Measurements from ENCODE around the gene PLEKHG1.
A peak's percentile ranks its signal among the peaks of the same experiment; 100 is the strongest.

PLEKHG1 gene

DNA sequence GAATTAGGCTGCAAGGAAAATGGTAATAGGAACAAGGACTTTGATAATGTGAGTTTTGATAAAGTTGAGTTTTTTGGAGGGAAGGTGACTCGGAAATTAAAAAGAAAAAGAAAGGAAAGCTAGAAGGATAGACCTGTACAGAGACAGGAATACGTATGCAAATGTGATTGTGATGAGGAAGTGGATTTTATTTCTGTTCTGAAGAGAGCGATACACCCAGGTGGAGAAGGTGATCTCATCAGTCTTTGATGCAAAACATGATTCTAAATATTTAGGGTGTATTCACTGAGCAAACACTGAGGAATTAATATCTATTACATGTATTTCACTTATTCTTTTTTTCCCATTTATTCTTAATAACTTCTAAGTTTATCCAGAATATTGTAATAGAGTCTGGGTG, 9.2 kb upstream of the PLEKHG1 start:
- no peak for DNase-seq

DNA sequence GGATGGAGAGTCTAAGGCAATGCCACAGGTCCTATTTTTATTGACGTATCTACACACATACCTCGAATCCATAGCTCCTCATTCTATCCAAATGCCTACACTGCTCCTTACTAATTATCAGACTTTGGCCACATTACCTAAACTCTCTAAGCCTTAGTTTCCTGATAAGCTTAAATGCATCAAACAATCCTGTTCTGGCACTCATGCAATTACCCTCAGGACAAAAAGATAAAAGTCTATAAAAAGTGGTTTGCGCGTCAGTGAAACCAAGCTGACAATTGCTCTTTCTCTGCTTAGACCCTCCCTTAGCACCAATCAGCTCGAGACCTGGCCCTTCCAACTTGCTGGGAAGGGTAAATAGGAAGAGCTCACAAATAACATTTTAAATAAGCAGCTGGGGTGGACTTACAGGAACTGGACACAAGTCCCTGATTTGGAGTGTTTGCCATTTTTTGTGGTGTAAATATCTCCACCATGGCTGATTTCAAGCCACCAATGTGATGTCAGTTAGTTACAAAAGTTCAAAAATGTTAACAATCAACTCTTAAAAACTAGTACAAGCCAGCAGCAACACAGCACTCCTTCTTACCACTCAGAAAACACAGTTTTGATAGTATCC, 7.2 kb upstream of the PLEKHG1 start:
- DNase-seq = no peak

DNA sequence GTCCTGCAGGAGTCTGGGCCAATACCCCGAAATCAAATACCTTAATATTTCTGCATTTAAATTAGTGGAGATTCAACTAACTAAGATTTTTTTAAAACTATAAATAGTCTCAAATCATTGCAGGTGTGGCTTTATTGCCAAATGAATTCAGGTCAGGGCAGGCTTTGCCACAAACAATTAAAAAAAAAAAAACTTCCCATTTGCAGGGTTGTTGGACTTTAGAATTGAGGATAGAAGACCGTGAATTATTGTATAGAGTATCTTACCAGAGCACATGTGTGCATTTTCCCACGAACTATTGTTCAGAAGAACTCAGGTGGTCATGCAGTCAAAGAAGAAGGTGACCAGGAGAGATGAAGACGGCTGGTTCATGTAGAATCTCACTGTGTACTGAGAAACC, 6.6 kb upstream of the PLEKHG1 start:
- no peak for DNase-seq

DNA sequence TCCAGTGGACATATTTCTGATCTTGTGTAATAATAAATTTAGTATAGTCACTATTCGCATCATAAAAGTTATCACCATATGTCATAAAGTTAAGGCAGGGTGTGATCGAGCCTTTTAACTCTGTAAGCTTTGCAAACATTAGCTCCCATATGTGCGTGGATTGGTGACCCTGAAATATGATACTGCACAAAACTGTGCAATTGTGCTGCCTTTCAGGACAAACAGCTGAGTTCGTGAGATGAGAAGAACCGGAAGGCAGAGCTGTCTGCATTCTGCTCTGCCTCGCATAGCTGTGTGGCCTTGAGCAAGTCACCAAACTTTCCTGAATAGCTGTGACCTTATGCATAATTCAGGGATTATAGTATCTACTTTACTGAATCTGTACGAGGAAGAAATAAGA, 3.2 kb upstream of the PLEKHG1 start:
- no peak for DNase-seq

DNA sequence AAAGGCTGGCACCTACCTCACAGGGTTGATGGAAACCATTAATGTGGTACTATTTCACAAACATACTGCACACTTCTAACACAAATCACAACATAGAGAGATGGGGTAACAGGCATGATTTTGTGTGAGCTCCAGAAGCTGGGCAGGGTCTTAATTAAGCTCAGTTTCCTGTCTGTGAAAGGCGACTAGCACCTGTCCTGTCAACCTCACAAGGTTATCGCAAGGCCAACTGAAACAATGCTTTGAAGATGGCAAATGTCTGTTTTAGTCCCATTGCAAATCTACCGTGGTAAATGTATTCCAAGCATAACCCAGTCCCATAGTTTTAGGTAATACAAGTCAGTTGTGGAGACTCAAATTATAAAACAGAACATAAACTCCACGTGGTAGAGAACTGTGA, 1.3 kb upstream of the PLEKHG1 start:
- no peak for DNase-seq

DNA sequence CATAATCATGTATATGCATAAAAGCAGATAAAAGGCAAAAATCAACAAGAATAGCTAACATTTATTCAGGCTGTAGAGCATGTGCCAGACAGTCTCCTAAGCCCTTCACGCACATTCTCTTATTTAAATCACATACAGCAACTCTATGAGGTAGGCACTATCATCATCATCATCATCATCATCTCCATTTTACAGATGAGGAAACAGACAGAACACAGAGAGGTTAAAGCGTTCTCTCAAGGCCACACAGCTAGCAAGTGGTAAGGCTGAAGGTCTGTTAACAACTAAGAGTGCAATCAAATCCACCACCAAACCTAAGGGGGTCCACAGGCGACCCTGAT, 857 bp upstream of the PLEKHG1 start:
- DNase-seq = no peak

DNA sequence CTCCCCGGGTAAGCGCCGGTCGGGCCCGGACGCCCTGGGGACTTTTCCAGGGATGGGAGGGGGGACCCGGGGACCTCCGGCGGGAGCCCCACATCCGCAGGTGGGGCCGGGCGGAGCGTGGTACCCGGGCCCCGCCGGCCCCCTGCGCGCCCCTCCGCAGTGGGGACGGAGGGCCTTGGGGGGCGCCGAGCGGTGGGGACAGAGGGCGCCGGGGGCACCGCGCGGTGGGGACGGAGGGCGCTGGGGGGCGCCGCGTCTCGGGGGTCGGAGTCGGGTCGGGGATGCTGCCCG, 270 bp downstream of the PLEKHG1 start:
- no peak for DNase-seq

DNA sequence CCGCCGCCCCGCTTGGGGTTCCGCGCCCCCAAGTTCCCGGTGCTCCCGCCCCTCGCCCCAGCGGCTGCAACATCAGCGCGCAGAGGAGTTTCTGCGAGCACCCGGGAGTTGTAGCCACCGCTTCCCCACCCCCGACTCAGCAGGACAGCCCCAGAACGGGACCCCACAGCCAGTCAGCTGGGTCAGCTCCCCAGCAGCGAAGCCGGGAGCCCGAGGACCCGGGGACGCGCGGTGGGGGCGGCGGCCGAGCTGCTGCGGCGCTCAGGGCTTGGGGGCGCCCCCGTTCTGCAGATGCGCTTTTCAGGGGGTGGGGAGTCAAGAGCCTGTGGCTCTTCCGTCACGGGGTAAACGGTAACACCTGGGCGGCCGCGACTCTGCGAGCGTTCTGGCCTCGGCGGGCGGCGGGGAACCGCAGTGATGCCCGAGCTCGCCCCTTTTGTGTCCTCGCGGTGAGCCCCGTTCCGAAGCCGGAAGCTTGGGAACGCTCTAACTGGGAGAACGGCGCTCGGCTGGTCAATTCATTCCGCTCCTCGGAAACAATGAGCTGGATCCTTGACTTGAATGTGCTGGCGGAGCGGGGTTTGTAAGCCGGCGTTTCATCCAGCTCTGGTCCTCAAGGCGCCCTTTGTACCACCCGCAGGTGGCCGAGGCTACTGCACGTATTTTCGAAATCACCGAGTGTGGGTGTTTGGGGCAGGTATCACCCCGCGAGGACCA, 774 bp downstream of the PLEKHG1 start:
- peak; percentile 81 for DNase-seq

DNA sequence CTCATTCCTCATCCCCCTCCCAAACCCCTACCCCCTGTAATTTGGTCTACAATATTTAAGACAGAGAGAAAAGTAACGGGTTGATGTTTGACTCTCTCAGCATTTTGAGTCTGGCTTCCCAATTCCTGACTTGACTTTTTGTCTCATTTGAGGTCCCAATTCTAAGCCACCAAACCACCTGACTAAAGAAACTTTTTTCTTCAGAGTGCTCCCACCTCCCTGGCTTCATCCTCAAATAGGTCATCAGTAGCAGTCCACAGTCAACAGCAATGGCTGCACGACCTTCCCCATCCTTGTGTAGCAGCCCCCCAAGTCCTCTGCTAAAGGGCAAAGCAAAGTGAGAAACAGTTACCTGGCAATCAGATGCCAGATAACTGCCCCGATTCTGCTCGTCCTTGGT, 1.8 kb downstream of the PLEKHG1 start:
- DNase-seq = no peak

DNA sequence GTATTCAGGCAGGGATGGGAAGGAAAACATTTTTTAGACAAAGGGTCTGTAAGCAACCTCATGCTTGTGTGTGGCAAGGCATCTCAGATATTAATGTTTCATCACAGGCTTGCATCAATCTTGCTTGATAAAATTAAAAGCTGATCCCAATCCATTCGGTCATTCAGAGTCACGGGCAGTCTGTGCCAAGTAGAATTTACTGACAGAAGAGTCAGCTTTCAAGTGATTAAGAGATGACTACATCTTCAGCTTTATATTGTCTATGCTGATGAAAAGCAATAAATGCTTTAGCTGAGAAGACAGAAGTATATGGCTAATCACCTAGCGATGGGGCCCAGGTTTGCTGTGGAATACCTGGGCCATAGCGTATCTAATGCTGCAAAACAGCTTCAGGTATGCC, 3.5 kb downstream of the PLEKHG1 start:
- DNase-seq = no peak

DNA sequence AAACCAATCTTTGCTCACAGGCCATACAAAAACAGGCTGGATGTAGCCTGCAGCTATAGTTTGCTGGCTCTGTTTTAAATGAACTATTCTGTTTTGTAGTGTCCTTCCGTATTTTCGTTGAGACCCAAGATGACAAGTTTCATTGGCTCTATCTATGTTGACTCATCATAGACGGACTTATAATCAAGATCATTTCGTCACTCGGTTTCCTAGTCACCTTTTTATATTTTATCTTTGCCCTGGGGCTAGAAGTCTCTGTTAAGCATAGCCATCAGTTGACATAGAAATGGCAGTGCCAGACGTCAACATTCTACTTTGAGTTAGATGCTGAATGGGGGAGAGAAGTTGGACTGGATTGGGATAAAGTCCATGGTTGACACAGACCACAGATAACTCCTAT, 4.8 kb downstream of the PLEKHG1 start:
- no peak for DNase-seq

DNA sequence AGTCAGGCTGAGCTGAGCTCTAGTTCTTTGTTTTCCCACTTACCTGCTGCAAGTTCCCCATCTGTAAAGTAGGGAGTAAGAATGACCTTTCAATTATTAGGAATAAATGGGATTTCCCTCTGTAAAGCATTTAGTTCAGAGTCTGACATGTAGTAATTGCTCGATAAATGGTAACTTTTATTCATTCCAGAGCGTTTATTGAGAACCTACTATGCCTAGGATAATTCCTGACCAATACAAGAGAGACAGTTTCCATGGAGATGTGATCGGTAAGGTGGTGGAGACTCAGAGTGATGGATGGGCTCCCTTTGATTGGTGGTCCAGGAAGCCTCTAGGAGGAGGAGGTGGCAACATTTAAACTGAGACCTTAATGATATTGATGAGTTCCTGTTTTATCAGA, 5.6 kb downstream of the PLEKHG1 start:
- no peak for DNase-seq

DNA sequence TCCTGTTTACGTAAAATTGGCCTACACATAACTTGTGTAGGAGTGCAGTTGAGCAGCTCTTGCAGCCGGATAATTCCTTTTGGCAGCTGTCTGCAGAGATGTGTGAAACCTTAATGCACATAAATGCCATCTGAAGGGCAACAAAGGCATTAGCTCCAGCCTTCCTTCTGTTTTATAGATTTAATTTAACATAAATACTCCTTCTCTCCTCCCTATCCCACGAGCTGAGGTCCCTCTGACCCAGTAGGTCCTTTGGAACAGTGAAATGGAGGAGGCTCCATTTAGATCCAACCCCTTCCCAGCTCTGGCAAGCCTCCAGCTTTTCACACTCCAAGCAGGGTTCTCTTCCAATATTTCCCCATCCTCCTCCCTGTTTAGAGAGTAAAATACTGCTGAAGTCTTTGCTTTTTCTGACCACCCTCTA, 6.5 kb downstream of the PLEKHG1 start:
- no peak for DNase-seq

DNA sequence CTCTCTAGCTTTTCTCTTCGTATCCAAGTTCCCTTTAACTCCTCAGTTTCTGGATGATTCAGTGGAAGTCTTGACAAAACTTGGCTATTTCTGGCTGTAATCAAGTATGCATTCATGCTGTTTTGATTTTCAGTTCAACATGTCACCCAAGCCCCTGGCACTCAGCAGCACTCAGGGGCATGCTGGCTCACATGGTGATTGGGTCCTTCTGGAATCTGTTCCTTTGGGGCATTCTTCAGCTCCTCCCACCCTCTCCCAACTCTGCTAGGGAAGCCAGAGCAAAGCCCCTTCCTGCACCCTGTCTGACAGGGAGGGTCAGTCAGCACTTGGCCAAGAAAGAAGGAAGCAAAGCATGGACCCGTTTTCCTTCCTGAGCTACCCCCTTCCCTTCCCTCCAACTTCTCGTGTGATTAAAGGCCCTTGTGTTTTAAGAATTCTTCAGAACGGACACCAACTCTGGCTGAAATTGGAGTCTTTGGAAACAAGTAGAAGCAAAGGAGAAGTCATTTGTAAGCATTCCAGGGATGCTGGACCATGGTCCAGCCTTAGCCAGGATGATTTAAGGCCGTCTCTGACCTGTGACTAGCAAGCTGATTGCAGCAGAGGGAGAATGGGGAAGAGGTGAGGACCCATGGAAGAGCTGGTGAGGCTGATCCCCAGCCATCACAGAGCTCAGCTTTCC, 7.1 kb downstream of the PLEKHG1 start:
- DNase-seq = no peak

DNA sequence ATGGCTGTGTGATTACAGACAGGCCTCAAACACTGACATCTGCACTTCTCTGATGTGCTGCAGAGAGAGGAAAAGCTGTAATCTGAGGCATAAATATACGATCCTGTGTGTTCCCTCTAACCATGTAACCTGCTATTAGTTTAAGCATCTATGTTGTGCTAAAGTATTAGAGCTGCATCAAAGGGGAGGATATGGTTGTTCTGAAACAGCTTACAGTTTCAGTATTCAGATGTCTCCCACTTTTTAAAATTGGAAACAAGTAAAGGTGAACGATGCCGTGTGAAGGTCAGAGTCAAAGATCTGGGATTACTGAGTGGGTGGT, 7.6 kb downstream of the PLEKHG1 start:
- DNase-seq = no peak

DNA sequence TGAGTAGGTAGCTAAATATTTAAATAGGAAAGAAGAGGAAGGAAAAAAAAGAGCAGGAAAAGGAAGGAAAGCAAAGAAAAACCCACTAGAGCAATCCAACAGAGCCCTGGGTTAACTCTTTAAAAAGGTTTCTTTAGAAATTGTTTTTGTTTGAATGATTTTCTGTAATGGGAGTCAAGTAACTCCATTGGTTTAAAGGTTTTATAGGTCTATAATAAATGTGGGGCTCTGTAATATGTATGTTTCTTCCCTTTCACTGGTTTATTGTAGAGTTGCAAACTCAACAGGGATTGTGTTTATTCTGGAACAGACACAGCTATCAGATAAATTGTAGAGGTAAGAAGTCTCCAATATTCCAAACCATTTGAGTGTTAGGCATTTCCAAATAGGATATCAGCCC, 10.9 kb downstream of the PLEKHG1 start:
- no peak for DNase-seq

DNA sequence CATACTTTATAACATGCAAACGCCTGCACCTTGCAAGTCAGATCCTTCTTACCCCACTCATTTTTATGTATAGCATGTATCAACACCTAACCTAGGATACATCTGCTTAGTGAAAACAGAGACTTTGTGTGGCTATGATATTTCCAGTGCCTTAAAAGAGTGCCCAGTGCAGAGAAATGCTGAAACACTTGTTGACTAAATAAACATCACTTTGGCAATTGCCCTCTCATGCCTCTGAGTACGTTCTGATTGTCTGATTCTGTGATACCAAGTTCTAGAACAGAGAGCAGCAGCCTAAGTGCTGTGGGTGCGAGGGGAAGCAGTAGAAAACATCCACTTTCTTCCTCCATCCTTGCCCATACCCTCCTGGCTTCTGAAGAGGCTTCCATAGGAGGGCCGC, 13.6 kb downstream of the PLEKHG1 start:
- DNase-seq = no peak

DNA sequence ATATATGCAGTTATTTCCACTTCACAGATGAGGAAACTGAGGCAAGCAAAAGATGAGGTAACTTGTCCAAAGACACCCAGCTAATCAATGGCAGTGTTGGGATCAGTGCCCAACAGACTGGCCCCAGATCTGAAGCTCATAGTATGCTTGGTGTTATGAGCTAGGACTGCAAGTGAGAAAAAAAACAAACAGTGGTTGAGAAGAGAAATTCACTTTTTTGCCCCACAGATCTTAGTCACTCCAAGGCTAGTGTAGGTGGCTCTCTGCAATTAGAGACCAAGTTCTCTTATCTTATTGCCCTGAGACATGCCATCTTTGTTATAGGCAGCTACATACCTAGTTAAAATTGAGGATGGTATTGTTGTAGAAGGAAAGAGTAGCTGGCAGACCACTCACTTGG, 16.3 kb downstream of the PLEKHG1 start:
- DNase-seq = no peak

DNA sequence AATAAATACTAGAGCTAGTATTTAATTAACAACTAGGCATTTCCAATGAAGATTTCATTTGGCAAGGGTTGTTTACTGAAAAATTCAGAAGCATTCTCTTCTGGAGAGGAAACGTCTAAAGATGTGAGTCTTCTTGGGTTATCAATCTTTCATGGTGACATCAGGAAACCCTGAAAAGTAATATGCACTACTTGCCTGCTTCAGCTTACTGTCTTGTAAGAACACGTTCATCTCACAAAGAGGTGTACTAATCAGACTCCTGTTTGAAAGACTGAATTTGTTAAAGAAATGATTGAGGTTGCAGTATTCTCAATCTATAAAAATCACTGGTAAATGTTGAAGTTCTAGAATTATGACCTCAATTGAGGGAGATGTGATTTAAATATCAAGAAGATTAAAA, 16.9 kb downstream of the PLEKHG1 start:
- DNase-seq = no peak

DNA sequence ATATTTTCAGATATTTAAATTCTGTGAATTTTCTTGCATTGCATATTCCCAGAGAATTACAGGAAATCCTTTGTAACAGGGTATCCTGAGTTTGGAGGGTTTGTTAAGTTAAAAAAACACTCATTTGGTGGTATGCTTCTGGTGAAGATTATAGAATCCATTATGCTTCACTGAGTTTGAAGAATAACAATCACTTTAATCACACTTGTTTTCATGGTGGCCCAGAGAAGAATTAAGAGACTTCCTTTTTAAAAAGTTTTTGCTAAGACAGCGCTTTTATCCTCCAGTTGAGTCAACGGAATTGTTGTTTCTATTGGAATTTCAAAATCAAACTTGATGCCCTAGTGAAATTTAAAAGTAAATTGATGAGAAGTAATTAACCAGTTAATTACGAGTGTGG, 17.4 kb downstream of the PLEKHG1 start:
- no peak for DNase-seq

DNA sequence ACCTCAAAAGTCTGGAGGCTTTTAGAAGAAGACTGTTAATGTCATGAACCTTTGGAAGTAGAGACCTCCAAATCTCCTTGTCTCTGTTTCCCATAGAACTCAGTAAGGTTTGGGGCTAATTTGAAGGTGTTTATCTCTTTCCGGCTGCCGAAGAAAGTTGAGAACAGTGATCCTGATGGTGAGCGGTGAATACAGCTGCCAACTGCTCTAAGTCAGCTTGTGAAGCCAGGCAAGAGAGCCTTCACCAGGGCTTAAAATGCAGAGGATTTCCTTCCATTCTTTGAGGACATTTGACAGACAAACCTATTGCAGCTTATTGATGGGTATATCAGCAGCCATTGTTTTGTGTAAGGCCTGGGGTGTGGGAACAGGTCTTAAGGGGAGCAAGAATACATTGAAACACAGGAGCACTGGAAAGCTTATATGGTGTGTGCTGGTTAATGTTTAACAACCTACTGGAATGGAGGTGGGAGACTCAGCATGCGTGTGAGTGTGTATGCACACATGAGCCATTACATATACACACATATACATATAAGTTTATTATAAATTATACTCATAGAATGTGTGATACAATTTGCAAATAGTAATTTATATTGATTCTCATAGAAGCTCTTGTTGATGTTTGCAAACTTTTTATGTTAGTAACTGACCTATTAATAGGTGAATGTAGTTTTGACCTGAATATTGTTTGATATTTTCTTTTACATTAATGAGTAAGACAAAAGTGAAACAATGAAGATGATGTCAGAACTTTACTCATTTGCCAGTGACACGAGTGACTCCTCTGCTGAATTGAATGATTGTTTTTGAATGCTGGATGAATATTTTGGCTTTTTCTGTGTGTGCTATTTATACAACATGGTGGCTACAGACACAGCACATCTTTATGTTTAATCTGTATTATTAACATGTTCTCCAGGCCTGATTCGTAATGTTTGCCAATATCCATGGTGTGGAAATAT, 18.1 kb downstream of the PLEKHG1 start:
- DNase-seq = no peak

DNA sequence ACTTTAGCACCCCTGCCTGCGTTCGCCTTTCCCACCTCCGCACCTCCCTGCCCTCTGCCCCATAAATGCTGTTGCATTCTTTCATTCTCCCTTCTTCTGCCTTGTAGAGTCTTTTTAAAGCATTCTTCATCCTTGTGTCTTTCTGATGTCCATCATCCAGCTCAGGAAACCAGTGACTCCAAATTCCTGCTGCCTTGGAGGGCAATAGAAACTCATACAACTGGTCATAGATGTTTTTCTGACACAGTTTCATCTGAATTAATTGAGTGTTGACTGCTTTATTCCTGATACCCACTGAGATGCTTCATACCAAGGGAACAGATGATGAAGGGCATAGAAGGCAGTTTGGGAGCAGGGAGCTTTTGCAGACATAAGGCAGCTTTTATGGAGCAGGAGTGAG, 19.6 kb downstream of the PLEKHG1 start:
- DNase-seq = no peak

DNA sequence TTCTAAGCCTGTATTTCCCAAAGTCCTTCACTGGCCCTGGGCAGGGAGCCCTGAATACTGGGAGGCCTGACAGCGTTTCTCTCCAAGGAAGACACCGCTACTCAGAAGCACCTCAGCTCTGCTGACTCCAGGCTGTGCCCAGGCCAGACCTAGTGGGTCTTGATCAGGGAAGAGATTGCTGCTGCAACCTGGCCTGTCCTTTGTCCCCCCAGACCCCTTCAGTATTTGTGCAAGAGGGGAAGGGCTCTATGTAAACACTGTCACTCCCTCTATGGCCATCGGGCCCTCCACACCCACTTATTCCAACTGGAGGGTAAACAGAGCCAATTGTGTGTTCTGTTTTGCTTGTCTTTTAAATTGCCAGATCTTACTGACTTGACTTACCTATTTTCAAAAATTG, 20.6 kb downstream of the PLEKHG1 start:
- no peak for DNase-seq

DNA sequence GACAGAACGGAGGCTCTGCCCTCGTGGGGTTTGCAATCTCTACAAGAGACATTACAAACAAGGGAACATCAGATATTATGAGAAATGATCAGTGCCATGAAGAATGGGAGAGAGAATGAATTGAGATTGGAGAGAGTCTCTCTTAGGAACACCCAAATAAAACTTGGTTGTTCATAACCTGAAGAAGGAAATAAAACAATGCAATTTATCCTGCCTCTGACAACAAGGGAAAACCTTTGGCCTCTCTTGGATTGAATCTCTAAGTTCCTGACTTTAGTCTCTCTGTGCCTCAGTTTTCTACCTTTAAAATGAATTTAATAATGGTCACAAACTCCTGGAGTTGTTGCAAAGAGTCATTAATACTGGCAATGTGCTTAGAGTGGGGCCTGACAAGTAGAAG, 21.1 kb downstream of the PLEKHG1 start:
- DNase-seq = no peak
